Mesodermal cell (in vitro differentiated cells): ENCODE measurements around the gene HDAC6.
"Not testable (repeated sequence)": the region's sequence is repeated elsewhere in the genome, so short reads cannot be mapped to it uniquely, and the experiment has no call there.

Experiments used
- H3K27ac ChIP-seq: 2 replicates; pipeline ENCODE4 v1.7.0; 2013; ENCODE audit warnings: mild to moderate bottlenecking, low read depth, low read length, moderate library complexity; ENCODE audit not compliant: severe bottlenecking
- H3K36me3 ChIP-seq: 2 replicates; pipeline ENCODE4 v1.7.1; 2013; ENCODE audit warnings: mild to moderate bottlenecking, low read length, moderate library complexity; ENCODE audit not compliant: control insufficient read depth, insufficient read depth
- H3K4me1 ChIP-seq: one replicate; pipeline ENCODE4 v1.7.1; 2013; ENCODE audit warnings: mild to moderate bottlenecking, low read length; ENCODE audit not compliant: insufficient read depth, control insufficient read depth, poor library complexity, severe bottlenecking
- H3K4me3 ChIP-seq: 2 replicates; pipeline ENCODE4 v1.7.0; 2013; ENCODE audit warnings: low read length, control low read depth, mild to moderate bottlenecking; ENCODE audit not compliant: insufficient read depth, poor library complexity, severe bottlenecking; ENCODE audit errors: extremely low read depth
- H3K9me3 ChIP-seq: 2 replicates; pipeline ENCODE4 v1.7.1; 2013; ENCODE audit warnings: mild to moderate bottlenecking, low read length, moderate library complexity; ENCODE audit not compliant: control insufficient read depth
- WGBS, 2 experiments: methylation state at CpG; one replicate each; pipeline ENCODE4 v1.1.5; 2013; ENCODE audit warnings: missing lambda C conversion rate in 2 of 2; ENCODE audit not compliant: insufficient coverage in 2 of 2; 5-methylcytosine and 5-hydroxymethylcytosine counted together

Gene HDAC6

DNA sequence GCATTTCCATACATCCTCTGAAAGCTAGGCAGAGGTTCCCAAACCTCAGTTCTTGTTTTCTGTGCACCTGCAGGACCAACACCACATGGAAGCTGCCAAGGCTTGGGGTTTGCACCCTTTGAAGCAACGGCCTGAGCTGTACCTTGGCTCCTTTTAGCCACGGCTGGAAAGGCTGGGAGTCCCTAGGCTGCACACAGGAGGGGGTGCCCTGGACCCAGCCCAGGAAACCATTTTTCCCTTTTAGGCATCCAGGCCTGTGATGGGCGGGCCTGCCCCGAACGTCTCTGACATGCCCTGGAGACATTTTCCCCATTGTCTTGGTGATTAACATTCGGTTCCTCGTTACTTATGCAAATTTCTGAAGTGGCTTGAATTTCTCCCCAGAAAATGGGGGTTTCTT is 51.0 kb downstream of the HDAC6 start:
- 80 to 81% methylated on average over 3 to 4 of the region's 7 CpGs for WGBS, 2 experiments
- Histone ChIP-seq H3K36me3 (no peaks in the 10 kb centered on the region), H3K9me3 (no peaks in the 10 kb centered on the region), H3K4me1 (no peaks in the 10 kb centered on the region), H3K4me3 (no peak overlapping the region), H3K27ac (no peak overlapping the region)

DNA sequence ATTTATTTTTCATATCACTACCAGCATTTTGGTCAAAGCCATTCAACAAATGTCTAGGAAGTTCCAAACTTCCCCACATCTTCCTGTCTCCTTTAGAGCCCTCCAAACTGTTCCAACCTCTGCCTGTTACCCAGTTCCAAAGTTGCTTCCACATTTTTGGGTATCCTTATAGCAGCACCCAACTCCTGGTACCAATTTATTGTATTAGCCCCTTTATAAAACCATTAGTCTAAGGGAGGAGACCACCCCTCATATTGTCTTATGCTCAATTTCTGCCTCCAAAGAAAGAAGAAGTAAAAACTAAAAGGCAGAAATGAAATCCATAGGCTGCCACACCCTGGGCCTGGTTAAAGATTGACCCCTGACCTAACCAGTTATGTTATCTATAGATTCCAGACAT is 51.6 kb downstream of the HDAC6 start:
- not testable (repeated sequence) for H3K9me3 ChIP-seq, H3K27ac ChIP-seq, H3K36me3 ChIP-seq, H3K4me1 ChIP-seq, H3K4me3 ChIP-seq

- not testable (repeated sequence) for H3K36me3 ChIP-seq, H3K4me1 ChIP-seq, H3K4me3 ChIP-seq, H3K9me3 ChIP-seq, H3K27ac ChIP-seq
- WGBS, 2 experiments: 93 to 94% methylated on average over 3 to 5 of the region's 12 CpGs
Observed at GRCh38 chrX:48854121-48854804, 52.4 kb downstream of the HDAC6 start.

- Histone ChIP-seq H3K4me3 (no peak overlapping the region), H3K27ac (no peak overlapping the region), H3K36me3 (no peaks in the 10 kb centered on the region), H3K4me1 (no peaks in the 10 kb centered on the region), H3K9me3 (no peaks in the 10 kb centered on the region)
- 50% methylated on average over 1 of the region's 5 CpGs; no CpG with 5 or more reads in 1 of the 2 experiments for WGBS, 2 experiments
Observed at GRCh38 chrX:48854898-48855297, 53.0 kb downstream of the HDAC6 start.

- Histone ChIP-seq H3K4me3 (no peak overlapping the region), H3K27ac (no peak overlapping the region), H3K9me3 (no peaks in the 10 kb centered on the region), H3K4me1 (peaks cover 5% of the 10 kb centered on the region), H3K36me3 (no peaks in the 10 kb centered on the region)
- 90% methylated on average over 3 of the region's 4 CpGs; no CpG with 5 or more reads in 1 of the 2 experiments for WGBS, 2 experiments
Observed at GRCh38 chrX:48864210-48864609, 62.3 kb downstream of the HDAC6 start.

DNA sequence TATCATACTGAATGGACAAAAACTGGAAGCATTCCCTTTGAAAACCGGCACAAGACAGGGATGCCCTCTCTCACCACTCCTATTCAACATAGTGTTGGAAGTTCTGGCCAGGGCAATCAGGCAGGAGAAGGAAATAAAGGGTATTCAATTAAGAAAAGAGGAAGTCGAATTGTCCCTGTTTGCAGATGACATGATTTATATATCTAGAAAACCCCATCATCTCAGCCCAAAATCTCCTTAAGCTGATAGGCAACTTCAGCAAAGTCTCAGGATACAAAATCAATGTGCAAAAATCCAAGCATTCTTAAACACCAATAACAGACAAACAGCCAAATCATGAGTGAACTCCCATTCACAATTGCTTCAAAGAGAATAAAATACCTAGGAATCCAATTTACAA is 70.2 kb downstream of the HDAC6 start:
- WGBS, 2 experiments: no CpG with 5 or more reads among the region's 2 CpGs
- not testable (repeated sequence) for H3K36me3 ChIP-seq, H3K9me3 ChIP-seq, H3K4me1 ChIP-seq, H3K27ac ChIP-seq, H3K4me3 ChIP-seq
